GM03348 (cell line): ENCODE results near the gene RBM47.
A peak's percentile ranks its signal among the peaks of the same experiment; 100 is the strongest.
"Not testable (repeated sequence)": the region's sequence is repeated elsewhere in the genome, so short reads cannot be mapped to it uniquely, and the experiment has no call there.

Experiments used
- DNase-seq: peaks from one replicate; pipeline ENCODE4 v3.0.0; 2012; ENCODE audit warnings: low spot score

The RBM47 gene

GRCh38 chr4:40526741-40527140 is 102.9 kb downstream of the RBM47 start:
- no peak for DNase-seq

GRCh38 chr4:40525752-40526598 is 103.7 kb downstream of the RBM47 start:
- DNase-seq = peak; percentile 81

- DNase-seq = no peak
Observed at GRCh38 chr4:40524366-40525041, 105.2 kb downstream of the RBM47 start.

- DNase-seq = no peak
Observed at GRCh38 chr4:40523581-40523980, 106.1 kb downstream of the RBM47 start.

- DNase-seq = no peak
Observed at GRCh38 chr4:40521957-40522356, 107.7 kb downstream of the RBM47 start.

GRCh38 chr4:40520533-40520932 is 109.1 kb downstream of the RBM47 start:
- no peak for DNase-seq

GRCh38 chr4:40517081-40517480 is 112.6 kb downstream of the RBM47 start:
- DNase-seq = not testable (repeated sequence)

- DNase-seq = no peak
Observed at GRCh38 chr4:40516651-40517050, 113.0 kb downstream of the RBM47 start.

GRCh38 chr4:40515398-40516293 is 114.0 kb downstream of the RBM47 start:
- peak; percentile 16 for DNase-seq

- peak; percentile 15 for DNase-seq
Observed at GRCh38 chr4:40515037-40515397, 114.6 kb downstream of the RBM47 start.

- no peak for DNase-seq
Observed at GRCh38 chr4:40514497-40514951, 115.1 kb downstream of the RBM47 start.

GRCh38 chr4:40511036-40511614 is 118.5 kb downstream of the RBM47 start:
- no peak for DNase-seq

- no peak for DNase-seq
Observed at GRCh38 chr4:40507977-40508376, 121.7 kb downstream of the RBM47 start.

GRCh38 chr4:40506492-40506891 is 123.2 kb downstream of the RBM47 start:
- no peak for DNase-seq

GRCh38 chr4:40506066-40506465 is 123.6 kb downstream of the RBM47 start:
- no peak for DNase-seq

- no peak for DNase-seq
Observed at GRCh38 chr4:40502934-40503333, 126.7 kb downstream of the RBM47 start.

GRCh38 chr4:40502220-40502619 is 127.4 kb downstream of the RBM47 start:
- no peak for DNase-seq

- DNase-seq = no peak
Observed at GRCh38 chr4:40500781-40501180, 128.9 kb downstream of the RBM47 start.

GRCh38 chr4:40493160-40493559 is 136.5 kb downstream of the RBM47 start:
- DNase-seq = no peak

GRCh38 chr4:40492691-40493090 is 137.0 kb downstream of the RBM47 start:
- no peak for DNase-seq

- no peak for DNase-seq
Observed at GRCh38 chr4:40490481-40490880, 139.2 kb downstream of the RBM47 start.

GRCh38 chr4:40489961-40490360 is 139.7 kb downstream of the RBM47 start:
- DNase-seq = no peak
